Mesendoderm (in vitro differentiated cells): Measurements from ENCODE around the gene PYY.
"Not testable (repeated sequence)": the region's sequence is repeated elsewhere in the genome, so short reads cannot be mapped to it uniquely, and the experiment has no call there.

ENCODE experiments used
- DNase-seq: peaks from one replicate; pipeline ENCODE4 v3.0.0; 2013
- H2AK5ac ChIP-seq: 2 replicates; pipeline ENCODE4 v1.6.1; 2013; ENCODE audit warnings: low read length, inconsistent platforms
- H2BK120ac ChIP-seq: 2 replicates; pipeline ENCODE4 v1.6.1; 2013; ENCODE audit warnings: low read depth, mild to moderate bottlenecking, low read length, moderate library complexity, mixed read lengths
- H2BK15ac ChIP-seq: replicated peaks from 2 replicates; pipeline ENCODE4 v1.6.1; 2013; ENCODE audit warnings: low read depth, mild to moderate bottlenecking, moderate library complexity
- H2BK5ac ChIP-seq: 2 replicates; pipeline ENCODE4 v1.6.1; 2013; ENCODE audit warnings: low read length, inconsistent platforms
- H3K18ac ChIP-seq: 2 replicates; pipeline ENCODE4 v1.6.1; 2013; ENCODE audit warnings: mild to moderate bottlenecking, low read length, mixed read lengths
- H3K23ac ChIP-seq: one replicate; pipeline ENCODE4 v1.6.1; 2013; ENCODE audit warnings: low read length
- H3K27ac ChIP-seq: 2 replicates; pipeline ENCODE4 v1.5.1; 2013; ENCODE audit warnings: low read depth, mild to moderate bottlenecking, inconsistent platforms, low read length, moderate library complexity
- H3K27me3 ChIP-seq: 2 replicates; pipeline ENCODE4 v1.6.1; 2013; ENCODE audit warnings: low read length, control low read depth, mild to moderate bottlenecking, inconsistent platforms; ENCODE audit not compliant: insufficient read depth, poor library complexity
- H3K36me3 ChIP-seq: 2 replicates; pipeline ENCODE4 v1.6.1; 2013; ENCODE audit warnings: low read length, inconsistent platforms; ENCODE audit not compliant: control insufficient read depth, insufficient read depth
- H3K4ac ChIP-seq: one replicate; pipeline ENCODE4 v1.6.1; 2013; ENCODE audit warnings: low read depth, mild to moderate bottlenecking, low read length, moderate library complexity
- H3K4me1 ChIP-seq: 2 replicates; pipeline ENCODE4 v1.6.1; 2013; ENCODE audit warnings: low read depth, low read length, inconsistent platforms; ENCODE audit not compliant: control insufficient read depth
- H3K4me2 ChIP-seq: 2 replicates; pipeline ENCODE4 v1.6.1; 2013; ENCODE audit warnings: low read length
- H3K4me3 ChIP-seq: 2 replicates; pipeline ENCODE4 v1.5.1; 2013; ENCODE audit warnings: mild to moderate bottlenecking, low read length
- H3K56ac ChIP-seq: one replicate; pipeline ENCODE4 v1.6.1; 2013; ENCODE audit warnings: low read length
- H3K79me1 ChIP-seq: 2 replicates; pipeline ENCODE4 v1.6.1; 2013; ENCODE audit warnings: low read length, inconsistent platforms
- H3K79me2 ChIP-seq: 2 replicates; pipeline ENCODE4 v1.6.1; 2013; ENCODE audit warnings: mild to moderate bottlenecking, low read length; ENCODE audit not compliant: control insufficient read depth, insufficient read depth
- H3K9ac ChIP-seq: 2 replicates; pipeline ENCODE4 v1.6.1; 2013; ENCODE audit warnings: low read length, inconsistent platforms
- H4K5ac ChIP-seq: one replicate; pipeline ENCODE4 v1.6.1; 2013; ENCODE audit warnings: low read length
- H4K8ac ChIP-seq: one replicate; pipeline ENCODE4 v1.6.1; 2013; ENCODE audit warnings: low read depth, mild to moderate bottlenecking, control low read depth, low read length, moderate library complexity
- WGBS: extraction: QIAGEN DNeasy Blood & Tissue Kit; methylation state at CpG from one replicate; pipeline ENCODE4 v1.1.7; 2013; ENCODE audit warnings: low lambda C conversion rate, missing lambda C conversion rate; ENCODE audit not compliant: insufficient coverage; ENCODE audit errors: extremely low coverage; 5-methylcytosine and 5-hydroxymethylcytosine counted together

Gene PYY

DNA sequence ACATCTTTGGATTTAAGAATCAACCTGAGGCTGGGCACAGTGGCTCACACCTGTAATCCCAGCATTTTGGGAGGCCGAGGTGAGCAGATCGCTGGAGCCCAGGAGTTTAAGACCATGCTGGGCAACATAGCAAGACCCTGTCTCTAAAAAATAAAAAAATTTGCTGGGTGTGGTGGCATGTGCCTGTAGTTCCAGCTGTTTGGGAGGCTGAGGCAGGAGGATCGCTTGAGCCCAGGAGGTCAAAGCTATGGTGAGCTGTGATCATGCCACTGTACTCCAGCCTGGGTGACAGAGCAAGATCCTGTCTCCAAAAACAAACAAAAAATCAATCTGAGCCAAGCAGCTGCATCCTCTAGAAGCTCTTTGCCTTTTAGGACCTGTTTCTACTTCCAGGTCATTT, 14.3 kb downstream of the PYY start:
- not testable (repeated sequence) for H4K8ac ChIP-seq, H3K27ac ChIP-seq, H2BK120ac ChIP-seq, H3K18ac ChIP-seq, H3K27me3 ChIP-seq, H4K5ac ChIP-seq, H3K36me3 ChIP-seq, H3K4me3 ChIP-seq, H3K79me1 ChIP-seq, H3K9ac ChIP-seq, H3K23ac ChIP-seq, H3K4ac ChIP-seq, H2AK5ac ChIP-seq, DNase-seq, H3K4me2 ChIP-seq, H3K56ac ChIP-seq, H2BK5ac ChIP-seq, H2BK15ac ChIP-seq, H3K79me2 ChIP-seq, H3K4me1 ChIP-seq
- no CpG with 5 or more reads among the region's 3 CpGs for WGBS

DNA sequence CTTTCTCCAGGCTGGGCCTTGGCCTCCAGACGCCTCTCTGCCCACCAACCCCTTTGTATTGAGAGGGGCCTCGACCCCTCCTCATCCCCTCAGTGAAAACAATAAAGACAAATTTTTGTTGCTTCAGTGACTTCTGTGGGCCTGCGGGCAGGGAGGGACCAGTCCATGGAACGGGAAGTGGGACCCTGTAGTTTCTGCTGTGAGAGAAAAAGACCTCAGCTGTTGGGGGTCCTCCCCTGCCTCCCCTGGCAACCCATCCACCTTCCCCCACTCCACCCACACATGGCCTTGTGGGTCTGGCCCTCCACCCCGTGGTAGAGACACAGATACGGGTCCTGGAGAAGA, 14.9 kb downstream of the PYY start:
- Histone ChIP-seq H2BK15ac (no peak overlapping the region), H3K79me2 (no peaks in the 10 kb centered on the region), H3K79me1 (no peaks in the 10 kb centered on the region), H3K56ac (peak overlapping the region; percentile 15), H2BK120ac (no peak overlapping the region), H3K23ac (no peak overlapping the region), H3K4me1 (no peaks in the 10 kb centered on the region), H2BK5ac (no peak overlapping the region), H4K5ac (no peak overlapping the region), H3K9ac (no peak overlapping the region), H3K4me3 (no peak overlapping the region), H3K4me2 (no peak overlapping the region), H2AK5ac (no peak overlapping the region), H3K27ac (no peak overlapping the region), H4K8ac (no peak overlapping the region), H3K18ac (no peak overlapping the region), H3K4ac (no peak overlapping the region), H3K36me3 (no peaks in the 10 kb centered on the region), H3K27me3 (no peaks in the 10 kb centered on the region)
- DNase-seq: no peak
- WGBS: no CpG with 5 or more reads among the region's 6 CpGs

DNA sequence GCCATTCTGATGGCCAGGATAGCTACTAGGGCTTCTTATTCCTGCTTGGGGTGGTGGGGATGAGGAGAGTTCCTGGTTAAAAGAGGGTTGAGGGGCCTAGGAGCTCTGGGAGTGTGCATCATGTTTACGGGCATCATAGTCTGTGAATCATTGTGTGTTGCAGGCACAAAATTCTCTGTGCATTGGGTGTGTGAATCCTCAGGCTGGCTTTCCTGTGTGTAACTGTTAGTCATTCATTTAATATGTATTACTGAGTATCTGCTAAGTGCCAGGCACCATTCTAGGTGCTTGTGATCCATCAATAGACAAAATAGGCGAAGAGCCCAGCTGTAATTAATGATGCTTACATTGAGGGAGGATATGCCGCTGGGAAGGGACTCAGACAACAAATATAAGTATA, 17.3 kb downstream of the PYY start:
- Histone ChIP-seq H2AK5ac (no peak overlapping the region), H3K36me3 (no peaks in the 10 kb centered on the region), H3K4me2 (no peak overlapping the region), H3K79me2 (no peaks in the 10 kb centered on the region), H3K23ac (no peak overlapping the region), H3K56ac (no peak overlapping the region), H3K4ac (no peak overlapping the region), H3K4me3 (no peak overlapping the region), H4K5ac (no peak overlapping the region), H3K4me1 (no peaks in the 10 kb centered on the region), H4K8ac (no peak overlapping the region), H2BK5ac (no peak overlapping the region), H3K27me3 (no peaks in the 10 kb centered on the region), H3K27ac (no peak overlapping the region), H2BK15ac (no peak overlapping the region), H3K18ac (no peak overlapping the region), H2BK120ac (no peak overlapping the region), H3K79me1 (no peaks in the 10 kb centered on the region), H3K9ac (no peak overlapping the region)
- no CpG with 5 or more reads among the region's 3 CpGs for WGBS
- no peak for DNase-seq

DNA sequence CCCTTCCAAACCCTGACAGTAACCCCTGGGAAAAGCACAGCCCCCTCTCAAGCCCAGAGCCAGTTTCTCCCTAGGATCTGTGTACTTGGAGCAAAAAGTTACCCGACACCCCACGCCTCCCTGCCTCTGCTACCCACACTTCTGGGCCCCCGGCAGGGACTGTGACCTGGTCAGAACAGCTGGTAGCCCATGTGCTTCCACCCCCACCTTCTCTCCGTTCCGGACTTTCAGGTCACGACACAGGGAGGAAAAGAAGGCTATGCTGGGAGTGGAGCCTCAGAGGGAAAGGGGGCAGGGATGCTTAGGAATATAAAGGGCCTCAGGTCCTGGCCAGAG, 17.8 kb downstream of the PYY start:
- no peak overlapping the region for H3K9ac ChIP-seq
- no peak overlapping the region for H3K4ac ChIP-seq
- H3K4me2 ChIP-seq: no peak overlapping the region
- no peak for DNase-seq
- no peak overlapping the region for H2BK15ac ChIP-seq
- no peak overlapping the region for H3K23ac ChIP-seq
- H3K27me3 ChIP-seq: no peaks in the 10 kb centered on the region
- H4K8ac ChIP-seq: no peak overlapping the region
- no peak overlapping the region for H4K5ac ChIP-seq
- H3K56ac ChIP-seq: peak overlapping the region; percentile 25
- no peak overlapping the region for H3K27ac ChIP-seq
- no CpG with 5 or more reads among the region's 6 CpGs for WGBS
- H2BK120ac ChIP-seq: no peak overlapping the region
- H3K79me2 ChIP-seq: no peaks in the 10 kb centered on the region
- H3K4me3 ChIP-seq: no peak overlapping the region
- no peak overlapping the region for H2AK5ac ChIP-seq
- H3K36me3 ChIP-seq: no peaks in the 10 kb centered on the region
- no peak overlapping the region for H3K18ac ChIP-seq
- H3K4me1 ChIP-seq: no peaks in the 10 kb centered on the region
- no peak overlapping the region for H2BK5ac ChIP-seq
- H3K79me1 ChIP-seq: no peaks in the 10 kb centered on the region

DNA sequence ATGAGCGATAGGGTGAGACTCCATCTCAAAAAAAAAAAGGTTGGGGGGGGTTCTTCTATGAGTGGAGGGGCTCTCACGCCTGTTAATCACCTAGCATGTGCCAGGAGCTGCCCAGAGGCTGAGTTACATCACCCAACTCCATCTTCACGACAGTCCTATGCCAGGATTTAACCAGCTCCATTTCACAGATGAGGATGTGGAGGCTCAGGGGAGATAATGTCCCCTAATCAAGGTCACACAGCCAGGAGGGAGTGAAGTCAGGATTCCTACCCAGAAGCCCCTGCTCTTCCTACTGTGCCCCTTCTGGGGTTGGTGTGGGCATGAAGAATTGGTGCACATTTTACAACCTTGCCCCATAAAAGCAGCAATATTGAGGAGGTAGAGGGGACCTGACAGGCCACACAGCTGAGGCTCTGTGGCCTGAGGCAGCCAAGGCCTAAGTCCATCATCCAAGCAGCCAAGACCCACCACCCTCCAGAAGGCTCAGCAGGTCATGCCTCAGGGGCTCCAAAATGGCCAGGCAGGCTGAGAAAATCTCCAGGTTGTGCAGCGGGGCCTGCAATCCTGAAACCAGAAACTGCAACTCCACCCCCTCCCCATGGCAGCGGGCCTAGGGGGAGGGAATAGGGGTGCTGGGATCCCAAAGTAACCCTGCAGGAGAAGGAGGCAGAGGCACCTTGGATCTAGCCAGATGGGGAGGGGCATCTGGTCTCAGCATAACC, 18.4 kb downstream of the PYY start:
- Histone ChIP-seq H3K4me2 (no peak overlapping the region), H2BK15ac (no peak overlapping the region), H3K4ac (no peak overlapping the region), H3K23ac (no peak overlapping the region), H4K8ac (no peak overlapping the region), H3K9ac (no peak overlapping the region), H3K56ac (peak overlapping the region; percentile 25), H3K4me1 (no peaks in the 10 kb centered on the region), H3K18ac (no peak overlapping the region), H3K36me3 (no peaks in the 10 kb centered on the region), H2BK120ac (no peak overlapping the region), H2BK5ac (no peak overlapping the region), H4K5ac (no peak overlapping the region), H3K4me3 (no peak overlapping the region), H3K27me3 (no peaks in the 10 kb centered on the region), H3K79me2 (no peaks in the 10 kb centered on the region), H3K79me1 (no peaks in the 10 kb centered on the region), H2AK5ac (no peak overlapping the region), H3K27ac (no peak overlapping the region)
- no CpG with 5 or more reads among the region's 5 CpGs for WGBS
- no peak for DNase-seq

DNA sequence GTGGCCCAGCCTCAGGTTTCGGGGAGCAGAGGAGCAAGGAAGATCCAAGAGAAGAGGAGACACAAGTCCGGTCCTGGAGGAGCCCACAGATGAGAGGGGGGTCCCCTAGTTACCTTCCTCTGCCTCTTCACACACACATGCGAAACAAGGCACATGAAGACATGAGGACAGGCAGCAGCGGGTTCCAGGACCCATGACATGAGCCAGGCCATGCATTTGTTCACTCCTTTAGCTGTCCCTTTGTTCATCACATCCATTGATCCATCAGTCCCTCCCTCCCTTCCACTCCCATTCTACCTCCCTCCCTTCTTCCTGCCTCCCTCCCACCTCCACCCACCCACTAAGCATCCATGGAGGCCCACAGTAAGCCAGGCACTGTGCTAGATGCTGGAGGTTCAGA, 20.8 kb downstream of the PYY start:
- Histone ChIP-seq H3K79me1 (no peaks in the 10 kb centered on the region), H4K8ac (no peak overlapping the region), H3K4me2 (no peak overlapping the region), H2BK5ac (no peak overlapping the region), H2BK15ac (no peak overlapping the region), H2AK5ac (no peak overlapping the region), H3K36me3 (no peaks in the 10 kb centered on the region), H3K18ac (no peak overlapping the region), H3K23ac (no peak overlapping the region), H3K27ac (no peak overlapping the region), H2BK120ac (no peak overlapping the region), H3K4me1 (no peaks in the 10 kb centered on the region), H3K9ac (no peak overlapping the region), H3K27me3 (no peaks in the 10 kb centered on the region), H4K5ac (no peak overlapping the region), H3K4me3 (no peak overlapping the region), H3K4ac (no peak overlapping the region), H3K56ac (no peak overlapping the region), H3K79me2 (no peaks in the 10 kb centered on the region)
- WGBS: no CpG with 5 or more reads among the region's 4 CpGs
- DNase-seq: no peak
